Ovary (tissue), 3 donors: Measurements from ENCODE around the gene XXYLT1.

ENCODE experiments used
- CTCF ChIP-seq, 3 donors: fragments of 450-650 bp in 2 of 3; fragments of 200-600 bp in 1 of 3; IDR thresholded peaks; one replicate each; pipeline versions ENCODE4 v1.5.1 to v1.8.0; 2016 to 2022; ENCODE audit warnings: antibody characterized with exemption in 3 of 3, mild to moderate bottlenecking in 1 of 3
- EP300 ChIP-seq: sonication (generic); formaldehyde crosslinking; IDR thresholded peaks from one replicate; pipeline ENCODE4 v1.6.1; 2017; ENCODE audit warnings: antibody characterized with exemption
- POLR2A ChIP-seq: fragments of 450-650 bp; IDR thresholded peaks from one replicate; pipeline ENCODE4 v1.6.1; 2017; ENCODE audit warnings: antibody characterized with exemption, mild to moderate bottlenecking, moderate library complexity
- donor health status: DM: no; HTN: no; CAD: no.

GRCh38 chr3:195105389-195105788, 165.6 kb downstream of the XXYLT1 start:
- TF ChIP-seq POLR2A (no peak), CTCF (IDR thresholded peaks at IDR 0.05) (no peak), EP300 (no peak)
